Measurements from ENCODE around the gene ZNF683. TPM values are rescaled to one million over a fixed set of nuclear protein-coding genes. Genes with fewer than 3 reads are reported as not detected.

The ZNF683 gene
- total RNA-seq, 2 donors from 2014 or later: not detected

DNA sequence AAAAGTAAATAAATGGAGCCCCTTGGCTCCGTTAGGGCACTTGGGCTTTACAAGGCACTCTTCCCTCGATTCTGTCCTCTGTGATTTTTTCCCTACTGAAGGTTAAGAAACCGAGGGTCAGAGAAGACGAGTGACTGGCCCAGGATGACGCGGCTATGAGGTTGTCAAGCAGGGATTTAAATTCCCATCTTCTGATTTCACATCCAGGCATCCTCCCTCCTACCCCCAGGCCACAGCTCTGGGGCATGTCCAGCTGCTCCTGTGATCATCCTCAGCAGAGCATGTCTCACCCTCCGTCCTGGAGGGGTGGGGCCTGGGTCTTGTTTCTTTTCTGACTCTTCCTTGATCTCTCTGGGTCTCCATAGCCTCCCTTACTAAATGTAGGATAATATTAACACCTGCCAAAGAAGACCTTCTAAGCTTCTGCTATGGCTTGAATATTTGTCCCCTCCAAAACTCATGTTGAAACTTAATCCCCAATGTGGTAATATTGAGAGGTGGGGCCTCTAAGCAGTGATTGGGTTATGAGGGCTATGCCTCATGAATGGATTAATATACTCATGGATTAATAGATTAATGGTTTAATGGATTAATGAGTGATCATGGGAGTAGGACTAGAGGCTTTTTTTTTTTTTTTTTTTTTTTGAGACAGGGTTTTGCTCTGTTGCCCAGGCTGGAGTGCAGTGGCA, 23.2 kb downstream of the ZNF683 start:
- no peak for DNase-seq (ENCODE audit: low spot score)
- Histone ChIP-seq H3K27me3 (replicated peaks; ENCODE audit: insufficient read depth) (no peaks in the 10 kb centered on the region), H3K9me3 (no peaks in the 10 kb centered on the region), H3K4me1 (ENCODE audit: control insufficient read depth in 1 of 2, low read depth in 2 of 2) (no peaks in the 10 kb centered on the region), H3K36me3 (no peaks in the 10 kb centered on the region), H3K4me3 (no peak overlapping the region), H3K27ac (no peak overlapping the region)
- ATAC-seq (ENCODE audit: insufficient number of reproducible peaks, low FRiP score, low read depth): no peak
- TF ChIP-seq, protein P1, sequence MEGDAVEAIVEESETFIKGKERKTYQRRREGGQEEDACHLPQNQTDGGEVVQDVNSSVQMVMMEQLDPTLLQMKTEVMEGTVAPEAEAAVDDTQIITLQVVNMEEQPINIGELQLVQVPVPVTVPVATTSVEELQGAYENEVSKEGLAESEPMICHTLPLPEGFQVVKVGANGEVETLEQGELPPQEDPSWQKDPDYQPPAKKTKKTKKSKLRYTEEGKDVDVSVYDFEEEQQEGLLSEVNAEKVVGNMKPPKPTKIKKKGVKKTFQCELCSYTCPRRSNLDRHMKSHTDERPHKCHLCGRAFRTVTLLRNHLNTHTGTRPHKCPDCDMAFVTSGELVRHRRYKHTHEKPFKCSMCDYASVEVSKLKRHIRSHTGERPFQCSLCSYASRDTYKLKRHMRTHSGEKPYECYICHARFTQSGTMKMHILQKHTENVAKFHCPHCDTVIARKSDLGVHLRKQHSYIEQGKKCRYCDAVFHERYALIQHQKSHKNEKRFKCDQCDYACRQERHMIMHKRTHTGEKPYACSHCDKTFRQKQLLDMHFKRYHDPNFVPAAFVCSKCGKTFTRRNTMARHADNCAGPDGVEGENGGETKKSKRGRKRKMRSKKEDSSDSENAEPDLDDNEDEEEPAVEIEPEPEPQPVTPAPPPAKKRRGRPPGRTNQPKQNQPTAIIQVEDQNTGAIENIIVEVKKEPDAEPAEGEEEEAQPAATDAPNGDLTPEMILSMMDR (IDR thresholded peaks at IDR 0.05): no peak

DNA sequence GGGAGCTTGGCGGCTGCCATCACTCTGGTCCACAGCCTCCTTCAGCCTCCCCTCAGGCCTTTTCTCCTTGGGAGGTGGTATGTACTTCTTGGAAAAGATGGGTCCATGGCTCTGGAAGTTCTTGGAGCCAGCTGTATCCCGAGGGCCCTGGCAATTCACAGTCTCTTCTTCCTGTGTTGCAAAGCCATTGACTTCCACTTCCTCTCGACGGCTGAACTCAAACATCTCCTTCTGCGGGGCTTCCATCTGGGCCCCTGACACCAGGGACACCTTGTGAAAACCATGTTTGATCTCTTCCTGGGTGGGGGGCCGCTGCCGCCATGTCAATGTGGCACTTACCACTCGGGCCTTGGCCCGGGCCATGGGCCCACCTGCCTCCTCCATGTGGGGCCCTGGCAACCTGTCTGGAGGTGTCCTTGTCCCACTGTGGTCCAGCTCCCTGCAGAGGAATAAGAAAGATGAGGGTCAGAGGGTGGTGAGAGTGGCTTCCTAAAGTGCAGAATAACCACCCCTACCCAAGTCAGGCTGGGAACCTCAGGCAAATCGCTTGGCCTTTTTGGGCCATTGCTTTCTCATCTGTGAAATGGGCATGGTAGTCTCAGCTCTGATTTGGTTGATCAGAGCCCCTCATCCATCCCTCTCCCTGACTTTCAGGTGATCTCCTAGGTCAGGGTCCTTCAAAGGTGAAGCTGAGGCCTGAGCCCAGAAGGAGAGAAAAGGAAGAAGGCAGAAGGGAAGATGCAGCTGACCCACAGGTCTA, 26.1 kb downstream of the ZNF683 start:
- no peak for DNase-seq (ENCODE audit: low spot score)
- Histone ChIP-seq H3K27ac (no peak overlapping the region), H3K27me3 (replicated peaks; ENCODE audit: insufficient read depth) (no peaks in the 10 kb centered on the region), H3K4me3 (no peak overlapping the region), H3K4me1 (ENCODE audit: control insufficient read depth in 1 of 2, low read depth in 2 of 2) (no peaks in the 10 kb centered on the region), H3K36me3 (no peaks in the 10 kb centered on the region), H3K9me3 (no peaks in the 10 kb centered on the region)
- TF ChIP-seq, protein P1 (IDR thresholded peaks at IDR 0.05): no peak
- ATAC-seq (ENCODE audit: insufficient number of reproducible peaks, low FRiP score, low read depth): no peak

DNA sequence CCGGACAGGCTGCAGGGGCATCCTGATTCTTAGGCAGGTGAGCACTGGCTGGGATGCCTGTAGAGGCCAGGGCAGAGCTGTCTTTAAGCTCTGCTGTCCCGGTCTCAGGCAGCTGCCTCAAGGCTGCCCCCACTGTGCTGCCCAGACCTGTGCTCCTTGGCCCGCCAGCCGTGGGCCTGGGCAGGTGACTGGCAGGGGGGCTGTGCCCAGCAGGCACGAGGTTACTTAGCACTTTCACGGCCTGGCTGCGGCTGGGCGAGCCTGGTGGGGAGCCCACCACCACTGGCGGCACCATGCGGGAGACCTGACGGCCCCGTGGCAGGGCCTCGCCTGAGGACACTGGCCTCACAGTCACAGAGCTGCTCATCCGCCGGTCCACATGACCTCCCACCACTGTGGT, 26.8 kb downstream of the ZNF683 start:
- Histone ChIP-seq H3K4me1 (ENCODE audit: control insufficient read depth in 1 of 2, low read depth in 2 of 2) (no peaks in the 10 kb centered on the region), H3K9me3 (no peaks in the 10 kb centered on the region), H3K27me3 (replicated peaks; ENCODE audit: insufficient read depth) (no peaks in the 10 kb centered on the region), H3K27ac (no peak overlapping the region), H3K36me3 (no peaks in the 10 kb centered on the region), H3K4me3 (no peak overlapping the region)
- TF ChIP-seq, protein P1 (IDR thresholded peaks at IDR 0.05): no peak
- ATAC-seq (ENCODE audit: insufficient number of reproducible peaks, low FRiP score, low read depth): no peak
- DNase-seq (ENCODE audit: low spot score): no peak

DNA sequence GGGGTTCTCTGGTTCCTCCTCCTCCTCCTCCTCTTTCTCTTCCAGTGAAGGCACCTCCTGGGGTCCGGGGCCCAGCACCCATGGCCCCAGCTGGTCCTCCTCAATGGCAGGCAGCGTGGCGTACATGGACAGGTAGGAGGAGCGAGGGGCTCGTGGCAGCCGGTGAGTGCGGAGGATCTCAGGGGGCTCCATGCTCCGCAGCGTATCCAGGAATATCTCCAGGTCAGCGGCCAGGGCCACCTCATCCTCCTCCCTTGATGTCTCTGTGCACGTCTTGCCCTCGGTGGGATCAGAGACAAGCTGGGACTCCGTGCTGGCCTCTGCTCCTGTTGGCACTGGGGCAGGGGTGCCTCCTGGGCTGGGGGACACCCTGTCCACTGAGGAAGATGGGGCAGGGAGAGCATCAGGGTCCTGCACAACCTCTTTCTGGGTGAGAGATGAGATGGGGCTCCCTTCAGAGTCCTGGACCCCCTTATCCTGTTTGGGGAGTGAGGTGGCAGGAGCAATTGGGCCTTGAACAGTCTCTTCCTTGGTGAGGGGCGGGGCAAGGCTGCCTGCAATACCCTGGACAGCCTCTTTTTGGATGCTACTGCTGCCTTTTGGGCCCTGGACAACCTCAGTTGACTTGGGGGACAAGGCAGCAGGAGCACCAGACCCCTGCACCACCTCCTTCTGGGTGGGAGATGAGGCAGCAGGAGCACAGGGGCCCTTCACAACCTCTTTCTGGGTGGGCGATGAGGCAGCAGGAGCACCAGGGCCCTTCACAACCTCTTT, 28.2 kb downstream of the ZNF683 start:
- DNase-seq (ENCODE audit: low spot score): no peak
- TF ChIP-seq, protein P1 (IDR thresholded peaks at IDR 0.05): no peak
- H3K36me3 ChIP-seq: no peaks in the 10 kb centered on the region
- H3K9me3 ChIP-seq: no peaks in the 10 kb centered on the region
- no peak overlapping the region for H3K4me3 ChIP-seq
- ATAC-seq (ENCODE audit: insufficient number of reproducible peaks, low FRiP score, low read depth): no peak
- no peaks in the 10 kb centered on the region for H3K27me3 ChIP-seq (replicated peaks; ENCODE audit: insufficient read depth)
- H3K27ac ChIP-seq: no peak overlapping the region
- no peaks in the 10 kb centered on the region for H3K4me1 ChIP-seq (ENCODE audit: control insufficient read depth in 1 of 2, low read depth in 2 of 2)

DNA sequence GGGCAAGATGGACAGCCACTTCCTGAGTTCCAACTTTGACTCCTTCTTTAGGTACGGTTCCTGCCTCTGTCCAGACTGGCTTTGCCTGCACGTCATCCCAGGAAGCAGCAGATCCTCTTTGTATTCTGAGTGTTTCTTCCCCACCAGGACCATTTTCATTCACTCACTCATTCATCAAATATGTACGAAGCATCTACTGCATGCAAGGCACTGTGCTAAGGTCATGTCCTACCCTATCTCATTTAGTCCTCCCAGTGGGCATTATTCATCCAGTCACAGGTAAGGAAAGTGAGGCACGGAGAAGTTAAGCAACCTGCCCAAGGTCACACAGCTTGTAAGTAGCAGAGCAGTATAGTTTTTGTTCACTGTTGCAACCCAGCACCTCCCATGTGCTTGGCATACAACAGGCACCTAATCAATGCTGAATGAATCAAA, 32.5 kb downstream of the ZNF683 start:
- TF ChIP-seq, protein P1 (IDR thresholded peaks at IDR 0.05): no peak
- ATAC-seq (ENCODE audit: insufficient number of reproducible peaks, low FRiP score, low read depth): no peak
- Histone ChIP-seq H3K36me3 (no peaks in the 10 kb centered on the region), H3K4me1 (ENCODE audit: control insufficient read depth in 1 of 2, low read depth in 2 of 2) (peaks cover 11% of the 10 kb centered on the region in 2 donors), H3K9me3 (no peaks in the 10 kb centered on the region), H3K4me3 (no peak overlapping the region), H3K27ac (no peak overlapping the region), H3K27me3 (replicated peaks; ENCODE audit: insufficient read depth) (no peaks in the 10 kb centered on the region)
- DNase-seq (ENCODE audit: low spot score): no peak
